HepG2 (cell line): ENCODE results near the gene HYPK. TPM values are rescaled to one million over a fixed set of nuclear protein-coding genes. Genes with fewer than 3 reads are reported as not detected.

Experiments
- AHDC1 ChIP-seq: sonication (generic); formaldehyde crosslinking; IDR thresholded peaks from 2 replicates; pipeline ENCODE4 v1.5.1; 2020; ENCODE audit warnings: mild to moderate bottlenecking, missing genetic modification reagents, borderline replicate concordance
- BORCS8-MEF2B ChIP-seq: sonication (generic); formaldehyde crosslinking; IDR thresholded peaks from 2 replicates; pipeline ENCODE4 v1.8.0; 2022; ENCODE audit warnings: mild to moderate bottlenecking, missing genetic modification reagents
- FLYWCH1 ChIP-seq: sonication (generic); formaldehyde crosslinking; IDR thresholded peaks from 2 replicates; pipeline ENCODE4 v1.8.1; 2023; ENCODE audit warnings: mild to moderate bottlenecking, missing genetic modification reagents
- KLF15 ChIP-seq: sonication (generic); formaldehyde crosslinking; IDR thresholded peaks from 2 replicates; pipeline ENCODE4 v1.8.1; 2023; ENCODE audit warnings: borderline replicate concordance, mild to moderate bottlenecking, inconsistent platforms, missing genetic modification reagents, mixed read lengths
- KLF16 ChIP-seq, 2 experiments: sonication (generic) in 1 of 2; formaldehyde crosslinking in 1 of 2; IDR thresholded peaks; 2 replicates each; pipeline versions ENCODE4 v1.6.1 to v1.8.0; 2016 to 2023; ENCODE audit warnings: missing genetic modification reagents in 2 of 2, missing compliant biosample characterization in 1 of 2
- LCORL ChIP-seq, 2 experiments: fragments of 450-650 bp in 1 of 2; sonication (generic) in 1 of 2; formaldehyde crosslinking in 1 of 2; IDR thresholded peaks; 2 replicates each; pipeline versions ENCODE4 v1.5.0 to v1.6.1; 2017 to 2020; ENCODE audit warnings: antibody characterized with exemption in 1 of 2, missing genetic modification reagents in 1 of 2
- MAFG ChIP-seq: sonication (generic); formaldehyde crosslinking; IDR thresholded peaks from 2 replicates; pipeline ENCODE4 v1.5.1; 2020; ENCODE audit warnings: mild to moderate bottlenecking, missing genetic modification reagents
- MBD4 ChIP-seq: IDR thresholded peaks from 2 replicates; pipeline ENCODE4 v1.6.1; 2012; ENCODE audit warnings: low read length, inconsistent platforms, borderline replicate concordance
- NFYC ChIP-seq: IDR thresholded peaks from 2 replicates; pipeline ENCODE4 v1.6.1; 2016; ENCODE audit warnings: missing genetic modification reagents, missing compliant biosample characterization
- NR2C2 ChIP-seq: sonication (generic); formaldehyde crosslinking; IDR thresholded peaks from 2 replicates; pipeline ENCODE4 v1.4.0; 2020; ENCODE audit warnings: missing genetic modification reagents, mild to moderate bottlenecking, moderate library complexity, borderline replicate concordance
- POLR2AphosphoS2 ChIP-seq: IDR thresholded peaks from 2 replicates; pipeline ENCODE4 v1.6.1; 2011; ENCODE audit warnings: low read depth, low read length, improper control_type of control experiment
- SP140L ChIP-seq: sonication (generic); formaldehyde crosslinking; IDR thresholded peaks from 2 replicates; pipeline ENCODE4 v1.4.0; 2020; ENCODE audit warnings: missing genetic modification reagents, borderline replicate concordance
- SRSF9 ChIP-seq: fragments of 200-400 bp; formaldehyde crosslinking; IDR thresholded peaks from 2 replicates; pipeline ENCODE4 v1.6.1; 2018; ENCODE audit warnings: borderline replicate concordance, mild to moderate bottlenecking, low read depth, low read length; ENCODE audit not compliant: insufficient read depth, poor library complexity, severe bottlenecking
- STAT5B ChIP-seq: sonication (generic); formaldehyde crosslinking; IDR thresholded peaks from 2 replicates; pipeline ENCODE4 v1.4.0; 2020; ENCODE audit warnings: missing genetic modification reagents
- TP53 ChIP-seq: sonication (generic); formaldehyde crosslinking; conservative IDR thresholded peaks from 2 replicates; pipeline ENCODE4 v1.4.0; 2020; ENCODE audit warnings: missing genetic modification reagents
- ZBTB14 ChIP-seq: sonication (generic); formaldehyde crosslinking; IDR thresholded peaks from 2 replicates; pipeline ENCODE4 v1.4.0; 2020; ENCODE audit warnings: missing genetic modification reagents
- ZNF230 ChIP-seq: sonication (generic); formaldehyde crosslinking; IDR thresholded peaks from 2 replicates; pipeline ENCODE4 v1.4.0; 2020; ENCODE audit warnings: mild to moderate bottlenecking, missing genetic modification reagents
- ZNF317 ChIP-seq: sonication (generic); formaldehyde crosslinking; IDR thresholded peaks from 2 replicates; pipeline ENCODE4 v1.5.0; 2020; ENCODE audit warnings: mild to moderate bottlenecking, missing genetic modification reagents
- ZNF335 ChIP-seq: sonication (generic); formaldehyde crosslinking; IDR thresholded peaks from 2 replicates; pipeline ENCODE4 v1.4.0; 2020; ENCODE audit warnings: missing genetic modification reagents
- ZNF33A ChIP-seq: sonication (generic); formaldehyde crosslinking; IDR thresholded peaks from 2 replicates; pipeline ENCODE4 v1.5.1; 2020; ENCODE audit warnings: missing genetic modification reagents, mild to moderate bottlenecking, moderate library complexity, borderline replicate concordance
- ZNF558 ChIP-seq: sonication (generic); formaldehyde crosslinking; IDR thresholded peaks from 2 replicates; pipeline ENCODE4 v1.9.0; 2022; ENCODE audit warnings: mild to moderate bottlenecking, missing genetic modification reagents, borderline replicate concordance
- ZNF562 ChIP-seq: sonication (generic); formaldehyde crosslinking; IDR thresholded peaks from 2 replicates; pipeline ENCODE4 v1.8.0; 2022; ENCODE audit warnings: missing genetic modification reagents, borderline replicate concordance
- ZNF570 ChIP-seq: sonication (generic); formaldehyde crosslinking; IDR thresholded peaks from 2 replicates; pipeline ENCODE4 v1.4.0; 2020; ENCODE audit warnings: mild to moderate bottlenecking, missing genetic modification reagents, borderline replicate concordance
- ZNF772 ChIP-seq: sonication (generic); formaldehyde crosslinking; IDR thresholded peaks from 2 replicates; pipeline ENCODE4 v1.5.0; 2020; ENCODE audit warnings: mild to moderate bottlenecking, missing genetic modification reagents
- ZNF878 ChIP-seq: sonication (generic); formaldehyde crosslinking; IDR thresholded peaks from 2 replicates; pipeline ENCODE4 v1.8.1; 2023; ENCODE audit warnings: mild to moderate bottlenecking, missing genetic modification reagents, moderate library complexity
- polyA plus RNA-seq, 8 experiments: library from polyadenylated mRNA; depleted of rRNA in 3 of 8; stranded (reverse) in 7 of 8; unstranded in 1 of 8; fragments of >200 nt; fragmentation: Illumina TruSeq in 4 of 8; extraction: Trizol in 4 of 8; gene quantifications; 2 replicates each; pipeline versions ENCODE4 v1.2.1 to v1.2.3, GENCODE V29; 2011 to 2016; ENCODE audit warnings: low read depth in 4 of 8, missing spikeins in 1 of 8, mixed read lengths in 1 of 8; ENCODE audit not compliant: insufficient read depth in 1 of 8
- total RNA-seq, 5 experiments: library from RNA; depleted of rRNA; stranded (reverse); fragments of >200 nt; fragmentation: Illumina TruSeq; extraction: Trizol; gene quantifications; 2 replicates each; pipeline ENCODE4 v1.2.3, GENCODE V29; 2016; ENCODE audit warnings: low read depth in 1 of 5

HYPK gene
- total and polyA plus RNA-seq, 2 of the 13 experiments (the other 11 are each of a cell fraction or from before 2014, with no cell fraction given), result 13.5 to 16.5 TPM

GRCh38 chr15:43777267-43777914 is 23.0 kb upstream of the HYPK start (continued):
- TF ChIP-seq ZBTB14 (CRISPR knock-in tag), result no peak
- TF ChIP-seq TP53, result no peak
- TF ChIP-seq ZNF878 (CRISPR knock-in tag), result no peak
- TF ChIP-seq NR2C2 (CRISPR knock-in tag), result no peak
- no peak for TF ChIP-seq MAFG (CRISPR knock-in tag)
- TF ChIP-seq ZNF230, result peak; percentile 84
- TF ChIP-seq KLF16 (CRISPR knock-in tag; IDR thresholded peaks at IDR 0.05), result no peak
- peak; percentile 68 for TF ChIP-seq AHDC1 (CRISPR knock-in tag)
- TF ChIP-seq ZNF33A (CRISPR knock-in tag), result peak; percentile 89
- no peak for TF ChIP-seq POLR2AphosphoS2
- TF ChIP-seq ZNF570 (CRISPR knock-in tag), result no peak
- TF ChIP-seq SRSF9, result no peak
- no peak for TF ChIP-seq NFYC (CRISPR knock-in tag)
- TF ChIP-seq LCORL (IDR thresholded peaks at IDR 0.05), result no peak
- peak; percentile 46; the same call in 1 of the 2 replicates for TF ChIP-seq LCORL (CRISPR knock-in tag; IDR thresholded peaks at IDR 0.05)
- 0 out of 2 replicates have a peak, but pooled peaks have one; percentile 59 for TF ChIP-seq BORCS8-MEF2B (CRISPR knock-in tag)
- TF ChIP-seq FLYWCH1, result no peak
- no peak for TF ChIP-seq ZNF335 (CRISPR knock-in tag)
- TF ChIP-seq MBD4, result no peak
- no peak for TF ChIP-seq ZNF317
- peak; percentile 83 for TF ChIP-seq ZNF772 (CRISPR knock-in tag)
- TF ChIP-seq KLF15, result no peak
- no peak for TF ChIP-seq STAT5B
- TF ChIP-seq ZNF562 (CRISPR knock-in tag), result no peak
- TF ChIP-seq SP140L, result no peak
- TF ChIP-seq ZNF558 (CRISPR knock-in tag), result no peak
